Activated CD4-positive, CD25-positive, alpha-beta regulatory T cell treated with anti-CD3 and anti-CD28 coated beads, Interleukin-2, amount 50 U/mL, for 16 hours (primary cell): ENCODE results near the gene LYL1.
A peak's percentile ranks its signal among the peaks of the same experiment; 100 is the strongest.

ENCODE experiments used
- DNase-seq: peaks from one replicate; pipeline ENCODE4 v3.0.0-alpha.2; 2020; ENCODE audit warnings: low read depth, low spot score

The LYL1 gene

GRCh38 chr19:13104848-13105711, 2.4 kb upstream of the LYL1 start:
- no peak for DNase-seq

DNA sequence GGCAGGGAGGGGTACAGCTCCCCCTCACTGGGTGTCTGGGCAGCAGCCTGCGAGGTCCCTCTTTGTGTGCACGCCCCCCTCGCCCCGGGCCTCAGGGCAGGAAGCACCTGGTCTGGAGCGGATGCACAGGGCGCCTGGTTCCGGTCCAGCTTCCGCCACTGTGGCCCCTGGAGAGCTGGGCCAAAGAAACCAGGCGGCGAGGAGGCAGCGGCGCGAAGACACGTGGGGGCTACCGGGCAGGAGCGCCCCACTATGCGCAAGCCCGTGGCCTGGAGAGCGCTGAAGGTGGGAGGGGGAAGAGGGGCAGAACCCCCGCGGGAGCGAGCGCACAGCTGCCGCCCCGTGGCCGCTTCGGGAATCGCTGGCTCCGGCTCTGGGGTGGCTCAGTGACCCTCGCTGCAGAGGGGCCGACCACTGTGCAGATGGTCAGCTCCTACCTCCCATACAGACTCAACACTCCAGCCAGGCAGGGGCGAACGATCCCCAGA, 1.7 kb upstream of the LYL1 start:
- DNase-seq = peak; percentile 34

- no peak for DNase-seq
These were observed 1.1 kb upstream of the LYL1 start for GRCh38 chr19:13103581-13104359.

DNA sequence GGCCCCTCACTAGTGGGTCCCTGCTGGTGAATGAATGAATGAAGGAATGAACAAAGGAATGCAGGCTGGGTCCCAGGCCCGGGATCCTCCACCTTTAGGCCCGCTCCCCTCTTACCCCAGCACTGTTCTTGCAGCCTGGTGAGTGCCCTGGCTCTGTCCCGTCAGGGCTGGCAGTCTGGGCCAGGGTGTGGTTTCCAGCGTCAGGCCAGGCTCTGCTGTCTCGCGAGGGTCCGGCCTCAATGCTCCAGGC, 317 bp downstream of the LYL1 start:
- DNase-seq = no peak

DNA sequence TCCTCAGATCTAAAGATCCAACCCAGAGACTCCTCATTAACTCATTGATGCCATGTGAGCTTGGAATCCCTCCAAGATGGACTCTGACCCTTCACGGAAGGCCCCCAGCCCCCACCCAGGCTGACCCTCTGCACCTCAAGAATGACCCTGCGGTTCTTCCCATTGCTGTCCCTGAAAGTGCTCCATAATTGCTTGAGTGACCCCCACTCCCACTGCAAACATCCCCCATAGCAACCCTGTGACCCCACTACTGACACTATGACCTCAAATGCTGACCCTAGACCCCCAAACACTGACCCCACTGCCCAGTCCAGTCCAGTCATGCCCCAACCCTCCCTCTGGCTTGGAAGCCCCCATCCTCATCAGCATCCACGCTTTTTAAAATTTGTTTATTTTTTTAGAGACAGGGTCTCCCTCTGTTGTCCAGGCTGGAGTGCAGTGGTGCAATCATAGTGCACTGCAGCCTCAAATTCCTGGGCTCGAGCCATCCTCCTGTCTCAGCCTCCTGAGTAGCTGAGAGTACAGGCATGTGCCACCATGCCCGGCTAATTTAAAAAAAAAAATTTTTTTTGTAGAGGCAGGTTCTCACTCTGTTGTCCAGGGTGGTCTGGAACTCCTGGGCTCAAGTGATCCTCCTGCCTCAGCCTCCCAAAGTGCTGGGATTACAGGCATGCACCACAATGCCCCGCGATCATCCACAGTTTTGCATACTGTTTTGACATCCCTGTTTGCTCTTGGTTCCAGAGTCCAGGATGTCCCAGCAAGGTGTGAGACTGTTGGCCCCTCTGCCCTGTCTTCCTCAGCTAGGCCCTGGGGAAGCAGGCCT, 855 bp downstream of the LYL1 start:
- no peak for DNase-seq

GRCh38 chr19:13100841-13101589, 1.6 kb downstream of the LYL1 start:
- no peak for DNase-seq

DNA sequence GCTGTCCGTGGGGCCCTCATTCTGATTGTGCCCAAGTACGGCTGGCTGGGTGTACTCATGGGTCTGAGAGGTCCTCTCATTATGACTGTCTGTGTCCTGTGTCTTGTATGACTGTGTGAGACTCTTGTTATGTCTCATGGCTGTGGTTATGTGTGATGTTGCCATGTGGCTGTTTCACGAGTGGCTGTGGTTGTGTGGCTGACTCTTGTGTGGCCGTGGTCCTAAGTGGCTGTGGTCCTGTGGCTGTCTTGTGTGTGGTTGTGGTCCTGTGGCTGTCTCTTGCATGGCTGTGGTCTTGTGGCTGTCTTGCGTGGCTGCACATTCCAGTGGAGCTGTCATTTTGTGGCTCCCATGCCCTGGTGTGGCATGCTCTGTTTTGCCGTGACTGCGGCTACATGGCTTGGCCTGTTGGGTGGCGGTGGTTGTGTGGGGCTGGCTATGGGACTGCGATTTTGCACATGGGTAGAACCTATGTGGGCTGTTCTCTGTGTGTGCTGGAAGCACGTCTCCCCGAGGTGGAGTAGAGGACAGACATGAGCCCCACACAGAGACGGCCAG, 2.5 kb downstream of the LYL1 start:
- peak; percentile 43 for DNase-seq

DNA sequence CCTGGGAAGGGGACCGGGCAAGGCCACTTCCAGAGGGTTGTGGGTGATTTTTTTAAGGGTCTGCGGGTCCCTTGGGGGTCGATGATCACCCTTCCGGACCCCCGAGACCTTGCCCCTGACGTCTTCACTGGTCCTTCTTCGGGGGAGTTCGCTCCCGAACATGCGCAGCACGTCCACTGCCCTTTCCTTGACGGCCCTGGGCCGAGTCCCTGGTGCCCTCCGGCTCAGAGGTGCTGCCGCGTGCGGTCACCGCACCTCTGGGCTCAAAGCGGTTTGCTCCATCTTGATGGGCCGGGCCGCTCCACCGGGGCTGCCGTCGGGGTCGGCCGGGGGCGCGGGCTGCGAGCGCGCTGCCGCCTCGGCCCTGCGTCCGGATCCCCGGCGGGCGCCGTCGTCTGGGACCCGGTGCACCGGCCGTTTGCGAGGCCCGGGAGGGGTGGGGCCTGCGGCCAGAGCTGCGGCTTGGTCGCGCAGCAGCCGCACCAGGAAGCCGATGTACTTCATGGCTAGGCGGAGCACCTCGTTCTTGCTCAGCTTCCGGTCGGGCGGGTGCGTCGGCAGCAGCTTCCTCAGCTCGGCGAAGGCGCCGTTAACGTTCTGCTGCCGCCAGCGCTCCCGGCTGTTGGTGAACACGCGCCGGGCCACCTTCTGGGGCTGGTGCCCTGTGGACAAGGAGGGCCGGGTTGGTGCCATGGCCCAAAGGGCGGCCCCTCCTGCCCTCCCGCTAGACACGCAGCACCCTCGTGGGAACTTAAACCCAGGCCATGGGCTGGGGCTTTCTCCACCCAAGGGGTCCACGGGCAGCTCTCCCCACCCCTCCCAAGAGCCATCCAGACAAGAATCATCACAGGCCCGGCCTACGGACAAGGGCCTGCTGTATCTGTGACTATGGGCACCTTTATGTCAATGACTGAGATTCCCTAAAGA, 3.3 kb downstream of the LYL1 start:
- DNase-seq = peak; percentile 55

GRCh38 chr19:13098277-13099072, 4.2 kb downstream of the LYL1 start:
- DNase-seq = no peak

DNA sequence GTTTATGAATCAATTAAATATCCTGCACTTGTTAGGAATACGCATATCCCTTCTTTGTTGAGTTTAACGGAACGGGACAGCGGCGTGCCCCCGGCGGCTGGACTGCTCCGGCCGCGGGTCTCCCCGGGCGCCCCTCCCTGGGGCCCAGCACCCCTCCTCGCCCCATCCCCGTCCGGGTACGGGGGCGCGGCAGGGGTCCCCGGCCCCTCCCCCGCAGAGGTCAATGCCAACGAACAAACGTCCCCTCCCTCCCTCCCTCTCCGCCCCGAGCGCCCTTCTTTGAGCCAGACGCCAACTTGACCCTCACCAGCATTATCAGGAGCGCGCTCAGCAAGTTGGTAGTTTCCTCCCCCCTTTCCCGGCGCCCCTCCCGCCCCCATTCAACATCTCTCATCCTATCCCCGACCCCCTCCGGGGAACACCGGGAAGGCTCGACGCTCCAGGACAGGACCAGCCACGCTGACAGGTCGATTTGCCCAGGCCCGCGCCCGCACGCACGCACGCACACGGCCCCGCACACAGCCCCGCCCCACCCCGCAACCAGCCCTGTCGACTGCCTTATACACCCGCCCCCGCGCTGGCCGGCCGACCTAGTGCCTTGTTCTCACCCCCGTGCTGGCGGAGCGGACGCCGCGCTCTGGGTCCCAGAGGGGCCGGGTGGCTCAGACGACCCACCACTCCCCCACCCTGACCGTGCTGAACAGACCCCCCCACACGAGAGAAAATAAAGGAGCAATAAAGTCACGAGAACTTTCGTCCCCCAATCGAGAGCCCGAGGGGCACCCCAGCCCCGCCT, 5.0 kb downstream of the LYL1 start:
- no peak for DNase-seq

- no peak for DNase-seq
These were observed 5.6 kb downstream of the LYL1 start for GRCh38 chr19:13097033-13097462.

DNA sequence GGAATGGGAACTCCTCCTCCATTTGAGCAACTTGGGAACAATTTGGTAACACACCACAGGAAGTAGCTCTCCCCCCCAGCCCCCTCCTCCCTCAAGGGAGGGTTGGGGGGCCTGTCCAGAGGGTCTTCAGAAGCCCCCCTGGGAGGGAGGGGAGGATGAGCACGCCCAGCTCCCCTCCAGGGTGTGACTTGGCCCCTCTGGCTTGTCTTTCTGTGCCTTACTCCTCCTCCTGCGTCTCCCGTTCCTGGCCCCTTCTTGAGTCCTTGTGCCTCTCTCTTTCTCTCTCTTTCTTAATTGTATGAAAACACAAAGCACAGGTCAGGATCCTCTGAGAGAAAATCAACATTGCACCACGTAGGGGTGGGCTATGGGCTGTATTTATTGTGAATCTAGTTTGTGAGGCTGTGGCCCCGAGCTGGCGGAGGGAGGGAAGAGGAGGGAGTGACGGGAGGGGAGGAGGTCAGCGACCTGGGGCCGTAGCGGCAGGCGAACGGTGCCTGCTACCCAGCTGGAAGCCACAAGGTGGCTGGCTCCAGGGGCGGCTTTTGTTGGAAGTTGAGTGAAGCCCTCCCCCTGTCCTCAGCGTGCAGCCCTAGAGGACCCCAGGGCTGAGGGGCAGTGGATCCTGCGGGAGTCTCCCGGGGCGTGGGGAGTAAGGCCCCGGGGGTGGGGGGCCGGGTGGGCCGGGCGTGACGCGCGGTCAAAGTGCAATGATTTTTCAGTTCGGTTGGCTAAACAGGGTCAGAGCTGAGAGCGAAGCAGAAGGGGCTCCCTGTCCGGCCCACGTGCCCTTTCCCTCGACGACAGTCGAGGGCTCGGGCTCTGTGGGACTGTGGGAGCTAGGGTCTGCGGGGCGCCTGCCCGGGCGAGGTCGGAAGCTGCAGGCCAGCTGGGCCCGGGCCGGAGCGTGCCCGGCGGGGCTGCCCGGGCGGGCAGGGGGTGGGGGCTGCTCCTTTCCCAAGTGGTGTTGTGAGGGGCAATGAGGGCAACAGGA, 6.4 kb downstream of the LYL1 start:
- DNase-seq = no peak

DNA sequence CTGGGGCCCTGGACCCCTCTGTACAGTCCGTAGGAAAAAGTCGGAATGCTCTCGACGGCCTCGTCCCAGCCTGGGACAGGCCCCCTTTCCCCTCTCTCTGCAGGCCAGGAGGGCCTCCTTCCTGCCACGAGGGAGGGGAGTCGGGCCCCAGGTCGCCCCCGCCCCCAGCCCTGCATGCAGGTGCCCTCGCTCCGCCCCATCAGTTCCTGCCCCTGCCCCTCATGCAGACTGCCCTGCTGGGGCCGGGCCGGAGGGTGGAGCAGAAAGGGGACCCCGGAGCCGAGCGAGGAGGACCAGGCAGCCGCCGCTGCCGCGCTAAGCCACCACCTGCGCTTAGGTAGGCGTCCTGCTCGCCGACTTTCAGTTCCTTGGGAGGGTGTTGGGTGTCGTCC, 7.3 kb downstream of the LYL1 start:
- DNase-seq = no peak

GRCh38 chr19:13094771-13095392, 7.8 kb downstream of the LYL1 start:
- no peak for DNase-seq

- DNase-seq = no peak
These were observed 8.6 kb downstream of the LYL1 start for GRCh38 chr19:13094106-13094504.

DNA sequence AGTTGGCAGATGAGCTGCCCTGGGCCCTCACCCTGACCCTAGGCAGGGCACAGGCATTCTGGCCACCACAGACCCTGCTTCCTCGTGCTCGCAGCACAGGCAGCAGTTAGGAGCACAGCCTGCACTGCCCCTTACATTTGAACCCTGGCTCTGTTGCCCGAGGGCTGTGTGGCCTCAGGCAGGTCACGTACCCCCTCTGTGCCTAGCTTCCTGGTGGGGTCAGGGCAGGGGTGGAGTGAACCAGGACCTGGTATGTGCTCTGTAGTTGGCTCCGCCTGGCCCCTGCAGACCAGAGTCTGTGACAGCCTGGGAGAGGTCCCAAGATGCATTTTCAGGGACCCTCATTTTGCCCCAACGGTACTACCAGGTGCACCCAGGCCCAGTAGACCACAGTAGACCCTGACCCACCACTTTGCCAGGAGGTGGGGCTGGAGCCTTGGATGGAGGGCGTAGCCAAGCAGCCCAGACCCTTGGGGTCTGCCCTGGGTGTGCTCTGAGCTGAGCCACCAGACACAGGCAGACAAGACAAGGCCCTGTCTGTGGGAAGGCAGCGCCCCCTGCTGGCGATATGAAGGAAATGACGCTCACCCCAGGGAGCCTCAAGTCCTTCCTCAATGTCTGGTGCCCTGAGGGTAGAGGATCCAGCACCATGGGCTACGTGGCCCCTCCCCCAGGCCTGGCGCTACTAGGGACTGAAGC, 9.1 kb downstream of the LYL1 start:
- DNase-seq = peak; percentile 72
